Neural progenitor cell (in vitro differentiated cells): ENCODE measurements around the gene ERBB4. TPM values are rescaled to one million over a fixed set of nuclear protein-coding genes. Genes with fewer than 3 reads are reported as not detected.

Experiments
- DNase-seq: peaks from one replicate; pipeline ENCODE4 v3.0.0-alpha.2; 2016; ENCODE audit warnings: low spot score
- H2AFZ ChIP-seq: fragments of 200-600 bp; sonication (generic); replicated peaks from 2 replicates; pipeline ENCODE4 v1.6.1; 2016; ENCODE audit warnings: antibody characterized with exemption
- H3F3A ChIP-seq: fragments of 200-600 bp; sonication (generic); 2 replicates; pipeline ENCODE4 v1.6.1; 2016; ENCODE audit warnings: antibody characterized with exemption, low read depth
- H3K27ac ChIP-seq: fragments of 200-600 bp; sonication (generic); 2 replicates; pipeline ENCODE4 v1.5.1; 2016; ENCODE audit warnings: mild to moderate bottlenecking
- H3K27me3 ChIP-seq: fragments of 200-600 bp; sonication (generic); 2 replicates; pipeline ENCODE4 v1.6.1; 2016; ENCODE audit warnings: mild to moderate bottlenecking, moderate library complexity
- H3K36me3 ChIP-seq: fragments of 200-600 bp; sonication (generic); 2 replicates; pipeline ENCODE4 v1.5.1; 2016
- H3K4me1 ChIP-seq: fragments of 200-600 bp; sonication (generic); 2 replicates; pipeline ENCODE4 v1.6.1; 2016; ENCODE audit warnings: mixed run types
- H3K4me2 ChIP-seq: fragments of 200-600 bp; sonication (generic); 2 replicates; pipeline ENCODE4 v1.6.1; 2016
- H3K4me3 ChIP-seq: fragments of 200-600 bp; sonication (generic); 2 replicates; pipeline ENCODE4 v1.5.1; 2016
- H3K79me2 ChIP-seq: fragments of 200-600 bp; sonication (generic); 2 replicates; pipeline ENCODE4 v1.6.1; 2016; ENCODE audit warnings: low read depth
- H3K9ac ChIP-seq: fragments of 200-600 bp; sonication (generic); 2 replicates; pipeline ENCODE4 v1.6.1; 2016
- H3K9me3 ChIP-seq: fragments of 200-600 bp; sonication (generic); 2 replicates; pipeline ENCODE4 v1.5.1; 2016; ENCODE audit warnings: low read depth
- H4K20me1 ChIP-seq: fragments of 200-600 bp; sonication (generic); 2 replicates; pipeline ENCODE4 v1.6.1; 2016; ENCODE audit warnings: low read depth
- H3K27ac Mint-ChIP-seq: 3 replicates; pipeline ENCODE4 v1.8.0; 2021; ENCODE audit warnings: mixed read lengths
- H3K27me3 Mint-ChIP-seq: 2 replicates; pipeline ENCODE4 v1.8.0; 2022; ENCODE audit warnings: low read depth, mild to moderate bottlenecking, inconsistent platforms, moderate library complexity, mixed read lengths; ENCODE audit not compliant: insufficient read depth
- H3K36me3 Mint-ChIP-seq: 3 replicates; pipeline ENCODE4 v1.8.0; 2021; ENCODE audit warnings: mixed read lengths
- H3K4me1 Mint-ChIP-seq: 3 replicates; pipeline ENCODE4 v1.8.0; 2021; ENCODE audit warnings: mixed read lengths
- H3K4me3 Mint-ChIP-seq: 3 replicates; pipeline ENCODE4 v1.8.0; 2021; ENCODE audit warnings: mild to moderate bottlenecking, moderate library complexity, mixed read lengths
- H3K9me3 Mint-ChIP-seq: 3 replicates; pipeline ENCODE4 v1.8.0; 2020; ENCODE audit warnings: mixed read lengths
- CTCF ChIP-seq: fragments of 200-600 bp; sonication (generic); IDR thresholded peaks from 2 replicates; pipeline ENCODE4 v1.5.1; 2017; ENCODE audit warnings: antibody characterized with exemption, mild to moderate bottlenecking
- EZH2 ChIP-seq: fragments of 200-600 bp; sonication (generic); IDR thresholded peaks from 2 replicates; pipeline ENCODE4 v1.6.1; 2017; ENCODE audit warnings: antibody characterized with exemption, mild to moderate bottlenecking, moderate library complexity
- EZH2phosphoT487 ChIP-seq: fragments of 200-600 bp; sonication (generic); IDR thresholded peaks from 2 replicates; pipeline ENCODE4 v1.6.1; 2017; ENCODE audit warnings: antibody characterized with exemption
- total RNA-seq: library from RNA; depleted of rRNA; stranded (reverse); fragments of >200 nt; gene quantifications from 2 replicates; pipeline ENCODE4 v1.2.3, GENCODE V29; 2015; ENCODE audit warnings: low replicate concordance

ERBB4 gene
- total RNA-seq, 1 donor from 2014 or later: 1.5 TPM

- H3K36me3 ChIP-seq: no peaks in the 10 kb centered on the region
- peaks cover 3% of the 10 kb centered on the region for H3K36me3 Mint-ChIP-seq
- no peaks in the 10 kb centered on the region for H4K20me1 ChIP-seq
- H3K27ac ChIP-seq: no peak overlapping the region
- peaks cover 8% of the 10 kb centered on the region for H3K4me1 Mint-ChIP-seq
- no peak overlapping the region for H3K4me3 Mint-ChIP-seq
- peak overlapping the region; percentile 61 for H2AFZ ChIP-seq
- DNase-seq: no peak
- no peak overlapping the region for H3K9ac ChIP-seq
- peaks cover 6% of the 10 kb centered on the region for H3F3A ChIP-seq
- peaks cover 8% of the 10 kb centered on the region for H3K9me3 Mint-ChIP-seq
- TF ChIP-seq EZH2phosphoT487: no peak
- no peak for TF ChIP-seq CTCF
- TF ChIP-seq EZH2: no peak
- no peaks in the 10 kb centered on the region for H3K79me2 ChIP-seq
- no peak overlapping the region for H3K4me3 ChIP-seq
- H3K27me3 Mint-ChIP-seq: peaks cover 4% of the 10 kb centered on the region
- no peak overlapping the region for H3K27ac Mint-ChIP-seq
- H3K27me3 ChIP-seq: no peaks in the 10 kb centered on the region
- H3K4me1 ChIP-seq: peaks cover 22% of the 10 kb centered on the region
- H3K4me2 ChIP-seq: no peak overlapping the region
- H3K9me3 ChIP-seq: no peaks in the 10 kb centered on the region
Observed at GRCh38 chr2:211349031-211349430, 1189.6 kb downstream of the ERBB4 start.

DNA sequence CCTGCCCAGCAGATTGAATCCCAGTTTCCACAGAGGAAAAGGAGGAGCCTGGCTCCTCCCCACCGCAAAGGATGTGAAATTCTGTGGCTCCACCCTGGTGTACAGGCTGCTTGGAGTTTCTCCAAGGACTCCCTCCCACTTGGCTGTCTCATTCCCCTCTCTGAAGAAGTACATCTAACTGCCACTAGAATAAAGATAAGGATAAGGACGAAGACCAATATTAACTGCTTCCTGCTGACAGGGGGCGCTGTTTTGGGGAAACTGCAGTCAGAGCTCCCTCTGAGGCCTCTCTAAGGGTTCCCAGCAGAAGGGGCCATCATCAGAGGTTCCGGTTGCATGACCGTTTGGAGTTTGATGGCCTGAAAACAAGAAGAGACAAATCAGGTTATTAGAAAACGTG is 1191.3 kb downstream of the ERBB4 start:
- Mint-ChIP-seq H3K4me1 (peaks cover 8% of the 10 kb centered on the region), H3K36me3 (peaks cover 3% of the 10 kb centered on the region), H3K27ac (no peak overlapping the region), H3K27me3 (peaks cover 4% of the 10 kb centered on the region), H3K9me3 (peaks cover 8% of the 10 kb centered on the region), H3K4me3 (no peak overlapping the region)
- DNase-seq: no peak
- H3K27me3 ChIP-seq: no peaks in the 10 kb centered on the region
- no peaks in the 10 kb centered on the region for H3K9me3 ChIP-seq
- H3K36me3 ChIP-seq: no peaks in the 10 kb centered on the region
- no peaks in the 10 kb centered on the region for H4K20me1 ChIP-seq
- no peak overlapping the region for H3K27ac ChIP-seq
- H3K4me1 ChIP-seq: peaks cover 23% of the 10 kb centered on the region
- no peak overlapping the region for H3K4me3 ChIP-seq
- H3K4me2 ChIP-seq: no peak overlapping the region
- H3K79me2 ChIP-seq: no peaks in the 10 kb centered on the region
- no peak overlapping the region for H2AFZ ChIP-seq
- TF ChIP-seq EZH2 (no peak), EZH2phosphoT487 (no peak), CTCF (peak; percentile 42)
- no peak overlapping the region for H3K9ac ChIP-seq
- peaks cover 6% of the 10 kb centered on the region for H3F3A ChIP-seq

- no peak overlapping the region for H3K4me3 ChIP-seq
- H3K9me3 ChIP-seq: no peaks in the 10 kb centered on the region
- H3K9ac ChIP-seq: no peak overlapping the region
- H3K79me2 ChIP-seq: no peaks in the 10 kb centered on the region
- H3K4me1 ChIP-seq: peaks cover 23% of the 10 kb centered on the region
- H3K36me3 ChIP-seq: no peaks in the 10 kb centered on the region
- TF ChIP-seq CTCF (no peak), EZH2phosphoT487 (no peak), EZH2 (no peak)
- no peaks in the 10 kb centered on the region for H3K27me3 ChIP-seq
- no peaks in the 10 kb centered on the region for H4K20me1 ChIP-seq
- H3F3A ChIP-seq: peaks cover 6% of the 10 kb centered on the region
- H3K27ac Mint-ChIP-seq: no peak overlapping the region
- peak overlapping the region; percentile 42 for H2AFZ ChIP-seq
- peaks cover 8% of the 10 kb centered on the region for H3K9me3 Mint-ChIP-seq
- H3K4me3 Mint-ChIP-seq: no peak overlapping the region
- no peak overlapping the region for H3K27ac ChIP-seq
- peaks cover 4% of the 10 kb centered on the region for H3K27me3 Mint-ChIP-seq
- no peak for DNase-seq
- peaks cover 8% of the 10 kb centered on the region for H3K4me1 Mint-ChIP-seq
- no peak overlapping the region for H3K4me2 ChIP-seq
- H3K36me3 Mint-ChIP-seq: no peaks in the 10 kb centered on the region
Observed at GRCh38 chr2:211344289-211344688, 1194.3 kb downstream of the ERBB4 start.
